CD4-positive, alpha-beta T cell (primary cell): Measurements from ENCODE around the gene CCR7. TPM values are rescaled to one million over a fixed set of nuclear protein-coding genes. Genes with fewer than 3 reads are reported as not detected.

Experiments used
- ATAC-seq: fragments of 200-7000 bp; cut with Tn5 transposase; one replicate; pipeline ENCODE4 v1.10.0; 2022; ENCODE audit warnings: mild to moderate bottlenecking; ENCODE audit not compliant: poor library complexity
- CTCF ChIA-PET: fragments of 350-600 bp; sonication (Branson Sonifier 250); formaldehyde crosslinking; loops from one replicate; lab custom pipeline; 2021; ENCODE audit warnings: antibody characterized with exemption, inconsistent platforms; lab: Charles Lee
- POLR2A ChIA-PET: fragments of 350-600 bp; sonication (Branson Sonifier 250); formaldehyde crosslinking; loops from one replicate; lab custom pipeline; 2021; ENCODE audit warnings: antibody characterized with exemption, inconsistent platforms; lab: Charles Lee
- DNase-seq, 14 experiments: peaks; one replicate each; pipeline ENCODE4 v3.0.0-alpha.2; 2013 to 2020; ENCODE audit warnings: mixed read lengths in 2 of 14
- H3K27ac ChIP-seq, 2 donors: one replicate each; pipeline versions ENCODE4 v1.5.1 to v1.7.0; 2013; ENCODE audit warnings: low read length in 2 of 2, low read depth in 1 of 2, mild to moderate bottlenecking in 1 of 2
- H3K27me3 ChIP-seq, 2 experiments: 1 replicate in 1 of 2; 2 replicates in 1 of 2; pipeline versions ENCODE4 v1.6.1 to v1.7.0; 2013; ENCODE audit warnings: low read length in 2 of 2, control low read depth in 1 of 2, mild to moderate bottlenecking in 1 of 2, moderate library complexity in 1 of 2; ENCODE audit not compliant: insufficient read depth in 2 of 2, control insufficient read depth in 1 of 2
- H3K36me3 ChIP-seq: one replicate; pipeline ENCODE4 v1.6.1; 2013; ENCODE audit warnings: low read length, control low read depth; ENCODE audit not compliant: insufficient read depth
- H3K4me1 ChIP-seq: one replicate; pipeline ENCODE4 v1.6.1; 2013; ENCODE audit warnings: low read length, control low read depth; ENCODE audit not compliant: insufficient read depth
- H3K4me3 ChIP-seq: one replicate; pipeline ENCODE4 v1.5.1; 2013; ENCODE audit warnings: mild to moderate bottlenecking, low read length, moderate library complexity
- H3K9me3 ChIP-seq, 2 experiments: 1 replicate in 1 of 2; 2 replicates in 1 of 2; pipeline versions ENCODE4 v1.6.1 to v1.7.0; 2013; ENCODE audit warnings: low read length in 2 of 2, mild to moderate bottlenecking in 2 of 2, control low read depth in 1 of 2, moderate library complexity in 1 of 2; ENCODE audit not compliant: control insufficient read depth in 1 of 2, insufficient read depth in 1 of 2
- H3K27ac Mint-ChIP-seq: one replicate; pipeline ENCODE4 v1.8.0; 2020; ENCODE audit warnings: mixed read lengths
- H3K27me3 Mint-ChIP-seq: one replicate; pipeline ENCODE4 v1.8.0; 2021; ENCODE audit warnings: mixed read lengths
- H3K36me3 Mint-ChIP-seq: one replicate; pipeline ENCODE4 v1.8.0; 2021; ENCODE audit warnings: low read depth, mixed read lengths
- H3K4me1 Mint-ChIP-seq: one replicate; pipeline ENCODE4 v1.8.0; 2021; ENCODE audit warnings: low read depth, mixed read lengths
- H3K4me3 Mint-ChIP-seq: one replicate; pipeline ENCODE4 v1.8.0; 2020; ENCODE audit warnings: mild to moderate bottlenecking, mixed read lengths
- H3K9me3 Mint-ChIP-seq: one replicate; pipeline ENCODE4 v1.8.0; 2020; ENCODE audit warnings: mixed read lengths
- intact Hi-C, 2 experiments: fragments of 100-400 bp; cut with DNase I in 1 of 2; cut with micrococcal nuclease in 1 of 2; formaldehyde crosslinking; loops; one replicate each; pipeline versions ENCODE4 v1.15.1 to v1.9.0; 2023 to 2025; cut with DNase I, micrococcal nuclease
- total RNA-seq, 174 experiments: library from RNA in 2 of 174; stranded (reverse) in 2 of 174; gene quantifications; one replicate each; pipeline ENCODE4 v1.2.3 and lab custom pipeline; 2021 to 2026
- TF ChIP-seq, protein P1 (sequence below): fragments of 200-600 bp; IDR thresholded peaks from one replicate; pipeline ENCODE4 v1.8.0; 2022; ENCODE audit warnings: antibody characterized with exemption, mild to moderate bottlenecking

The CCR7 gene
- total RNA-seq, 2 experiments from 2014 or later, result 170 to 180 TPM

GRCh38 chr17:40553694-40554534 is 11.4 kb downstream of the CCR7 start:
- Mint-ChIP-seq H3K27me3 (no peaks in the 10 kb centered on the region), H3K4me1 (peaks cover 99% of the 10 kb centered on the region), H3K4me3 (peak overlapping the region; percentile 78), H3K9me3 (no peaks in the 10 kb centered on the region), H3K36me3 (peaks cover 86% of the 10 kb centered on the region), H3K27ac (peak overlapping the region; percentile 92)
- DNase-seq (peak in 6 of 14 experiments; percentile 1 to 52 (median 44)), ATAC-seq (peak; percentile 22)
- Histone ChIP-seq H3K27ac (peak overlapping the region; percentile 64 to 100), H3K9me3 (no peaks in the 10 kb centered on the region), H3K4me3 (peak overlapping the region; percentile 21), H3K4me1 (peaks cover 99% of the 10 kb centered on the region), H3K36me3 (peaks cover 77% of the 10 kb centered on the region), H3K27me3 (no peaks in the 10 kb centered on the region)
- TF ChIP-seq, protein P1, sequence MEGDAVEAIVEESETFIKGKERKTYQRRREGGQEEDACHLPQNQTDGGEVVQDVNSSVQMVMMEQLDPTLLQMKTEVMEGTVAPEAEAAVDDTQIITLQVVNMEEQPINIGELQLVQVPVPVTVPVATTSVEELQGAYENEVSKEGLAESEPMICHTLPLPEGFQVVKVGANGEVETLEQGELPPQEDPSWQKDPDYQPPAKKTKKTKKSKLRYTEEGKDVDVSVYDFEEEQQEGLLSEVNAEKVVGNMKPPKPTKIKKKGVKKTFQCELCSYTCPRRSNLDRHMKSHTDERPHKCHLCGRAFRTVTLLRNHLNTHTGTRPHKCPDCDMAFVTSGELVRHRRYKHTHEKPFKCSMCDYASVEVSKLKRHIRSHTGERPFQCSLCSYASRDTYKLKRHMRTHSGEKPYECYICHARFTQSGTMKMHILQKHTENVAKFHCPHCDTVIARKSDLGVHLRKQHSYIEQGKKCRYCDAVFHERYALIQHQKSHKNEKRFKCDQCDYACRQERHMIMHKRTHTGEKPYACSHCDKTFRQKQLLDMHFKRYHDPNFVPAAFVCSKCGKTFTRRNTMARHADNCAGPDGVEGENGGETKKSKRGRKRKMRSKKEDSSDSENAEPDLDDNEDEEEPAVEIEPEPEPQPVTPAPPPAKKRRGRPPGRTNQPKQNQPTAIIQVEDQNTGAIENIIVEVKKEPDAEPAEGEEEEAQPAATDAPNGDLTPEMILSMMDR, result no peak
- POLR2A ChIA-PET, result interaction anchor here (0.6 to 33.8 kb wide), 18 partner anchors 9 to 231 kb away, joined by 3 to 1290 read pairs (median 6); partner anchors contain the start of genes CCR7, KRT24, SMARCE1 and TOP2A
- intact Hi-C loops, result no loop called here
- CTCF ChIA-PET, result interaction anchor here (1.0 to 5.3 kb wide), 9 partner anchors 12 to 138 kb away, joined by 3 to 28 read pairs (median 5); no protein-coding TSS in a partner anchor

DNA sequence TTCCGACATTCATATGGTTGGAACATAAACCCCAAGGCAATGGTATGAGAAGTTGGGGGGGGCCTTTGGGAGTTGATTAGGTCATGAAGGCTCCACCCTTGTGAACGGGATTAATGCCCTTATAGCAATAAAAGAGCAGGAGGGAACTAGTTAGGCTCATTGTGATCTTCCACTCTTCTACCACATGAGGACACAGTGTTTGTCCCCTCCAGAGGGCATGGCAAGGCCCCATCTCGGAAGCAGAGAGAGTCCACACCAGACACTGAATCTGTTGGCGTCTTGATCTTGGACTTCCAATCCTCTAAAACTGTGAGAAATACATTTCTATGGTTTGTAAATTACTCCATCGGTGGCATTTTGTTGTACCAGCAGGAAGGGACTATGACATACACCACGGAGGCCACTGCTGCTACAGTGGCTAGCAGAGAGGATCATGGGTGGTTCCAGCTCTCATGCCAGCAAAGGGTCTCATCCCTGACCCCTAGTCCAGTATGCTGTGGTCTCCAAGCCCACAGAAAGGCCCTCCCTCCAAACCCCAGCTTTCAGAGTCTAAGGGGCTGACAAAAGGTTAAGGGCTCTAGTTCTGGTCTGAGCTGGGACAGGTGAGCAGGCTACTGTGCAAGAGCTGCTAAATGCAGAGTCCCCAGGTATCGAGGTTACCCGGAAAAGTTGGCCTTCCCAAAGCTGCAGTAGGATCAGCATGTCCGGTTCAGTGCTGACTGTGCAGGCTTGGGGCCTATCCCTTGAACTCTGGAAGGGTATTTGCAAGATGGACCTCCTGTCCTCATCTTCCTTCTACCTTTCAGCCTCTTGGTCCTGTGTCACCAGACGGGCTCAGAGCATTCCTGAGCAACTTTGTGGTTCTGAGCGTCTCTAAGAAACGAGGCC is 12.2 kb downstream of the CCR7 start:
- H3K36me3 Mint-ChIP-seq, result peaks cover 77% of the 10 kb centered on the region
- Histone ChIP-seq H3K27me3 (no peaks in the 10 kb centered on the region), H3K9me3 (no peaks in the 10 kb centered on the region), H3K36me3 (peaks cover 69% of the 10 kb centered on the region), H3K4me1 (peaks cover 99% of the 10 kb centered on the region), H3K27ac (peak overlapping the region in 1 of 2 donors; percentile 100), H3K4me3 (no peak overlapping the region)
- DNase-seq (peak in 6 of 14 experiments; percentile 1 to 55 (median 39)), ATAC-seq (no peak)
- no peaks in the 10 kb centered on the region for H3K9me3 Mint-ChIP-seq
- ChIA-PET POLR2A (interaction anchor here (0.6 to 33.8 kb wide), 17 partner anchors 10 to 230 kb away, joined by 3 to 1290 read pairs (median 8); partner anchors contain the start of genes CCR7, IGFBP4, KRT24 and SMARCE1), CTCF (interaction anchor here (1.0 to 5.3 kb wide), 5 partner anchors 11 to 137 kb away, joined by 3 to 28 read pairs (median 11); no protein-coding TSS in a partner anchor)
- peaks cover 99% of the 10 kb centered on the region for H3K4me1 Mint-ChIP-seq
- TF ChIP-seq, protein P1, result no peak
- intact Hi-C loops, result loop anchor here in 1 of 2 experiments (1.0 kb wide), 1 partner anchor 7 kb away; no protein-coding TSS in a partner anchor
- H3K27ac Mint-ChIP-seq, result peak overlapping the region; percentile 92
- H3K27me3 Mint-ChIP-seq, result no peaks in the 10 kb centered on the region
- peak overlapping the region; percentile 78 for H3K4me3 Mint-ChIP-seq
